Measurements from ENCODE around the gene TLCD3B.
"Not testable (repeated sequence)": the region's sequence is repeated elsewhere in the genome, so short reads cannot be mapped to it uniquely, and the experiment has no call there.

Gene TLCD3B

GRCh38 chr16:30060836-30061554 lies 29.9 kb upstream of the TLCD3B start:
- DNase-seq (ENCODE audit: low spot score) = no peak

- DNase-seq (ENCODE audit: low spot score) = no peak
Measured at GRCh38 chr16:30060346-30060745, 29.3 kb upstream of the TLCD3B start.

GRCh38 chr16:30054959-30055553 lies 24.0 kb upstream of the TLCD3B start:
- peak; percentile 43 for DNase-seq (ENCODE audit: low spot score)

- DNase-seq (ENCODE audit: low spot score) = no peak
Measured at GRCh38 chr16:30054451-30054850, 23.4 kb upstream of the TLCD3B start.

- no peak for DNase-seq (ENCODE audit: low spot score)
Measured at GRCh38 chr16:30053376-30054015, 22.4 kb upstream of the TLCD3B start.

GRCh38 chr16:30052671-30053372 lies 21.8 kb upstream of the TLCD3B start:
- DNase-seq (ENCODE audit: low spot score) = peak; percentile 85

GRCh38 chr16:30051518-30051917 lies 20.4 kb upstream of the TLCD3B start:
- no peak for DNase-seq (ENCODE audit: low spot score)

GRCh38 chr16:30049871-30050270 lies 18.8 kb upstream of the TLCD3B start:
- DNase-seq (ENCODE audit: low spot score) = no peak

GRCh38 chr16:30046588-30046987 lies 15.5 kb upstream of the TLCD3B start:
- no peak for DNase-seq (ENCODE audit: low spot score)

- DNase-seq (ENCODE audit: low spot score) = no peak
Measured at GRCh38 chr16:30046178-30046577, 15.1 kb upstream of the TLCD3B start.

GRCh38 chr16:30041841-30042240 lies 10.8 kb upstream of the TLCD3B start:
- peak; percentile 19 for DNase-seq (ENCODE audit: low spot score)

GRCh38 chr16:30040690-30041089 lies 9.6 kb upstream of the TLCD3B start:
- DNase-seq (ENCODE audit: low spot score) = not testable (repeated sequence)

- DNase-seq (ENCODE audit: low spot score) = no peak
Measured at GRCh38 chr16:30040221-30040620, 9.2 kb upstream of the TLCD3B start.

GRCh38 chr16:30033270-30033669 lies 2.2 kb upstream of the TLCD3B start:
- no peak for DNase-seq (ENCODE audit: low spot score)

GRCh38 chr16:30032083-30032819 lies 1.2 kb upstream of the TLCD3B start:
- peak; percentile 64 for DNase-seq (ENCODE audit: low spot score)

GRCh38 chr16:30031477-30031918 lies 427 bp upstream of the TLCD3B start:
- DNase-seq (ENCODE audit: low spot score) = no peak

GRCh38 chr16:30030011-30030685 lies 923 bp downstream of the TLCD3B start:
- no peak for DNase-seq (ENCODE audit: low spot score)

- no peak for DNase-seq (ENCODE audit: low spot score)
Measured at GRCh38 chr16:30028438-30029076, 2.5 kb downstream of the TLCD3B start.

GRCh38 chr16:30027588-30028437 lies 3.3 kb downstream of the TLCD3B start:
- no peak for DNase-seq (ENCODE audit: low spot score)

- DNase-seq (ENCODE audit: low spot score) = no peak
Measured at GRCh38 chr16:30026449-30026848, 4.6 kb downstream of the TLCD3B start.

Data from CD4-positive, alpha-beta T cell treated with Interleukin-6 at 100 ng/mL for 8 hours (primary cell).